KOPT-K1 (cell line): ENCODE results near the gene C14orf132.

ENCODE experiments used
- H3K27ac ChIP-seq: fragments of 200-600 bp; sonication (generic); 2 replicates; pipeline ENCODE4 v1.5.1; 2016; ENCODE audit warnings: antibody characterized with exemption, mild to moderate bottlenecking, low read depth, low read length; ENCODE audit not compliant: poor library complexity, severe bottlenecking
- H3K36me3 ChIP-seq: fragments of 200-600 bp; sonication (generic); 2 replicates; pipeline ENCODE4 v1.5.1; 2017; ENCODE audit warnings: antibody characterized with exemption, mild to moderate bottlenecking, low read length, moderate library complexity; ENCODE audit not compliant: insufficient read depth
- H3K9me3 ChIP-seq: fragments of 200-600 bp; sonication (generic); 2 replicates; pipeline ENCODE4 v1.5.1; 2017; ENCODE audit warnings: antibody characterized with exemption, low read length, mild to moderate bottlenecking; ENCODE audit not compliant: insufficient read depth, poor library complexity, severe bottlenecking

C14orf132 gene

GRCh38 chr14:96092936-96093335, 53.8 kb downstream of the C14orf132 start:
- no peaks in the 10 kb centered on the region for H3K36me3 ChIP-seq
- H3K9me3 ChIP-seq = no peaks in the 10 kb centered on the region
- no peak overlapping the region for H3K27ac ChIP-seq

DNA sequence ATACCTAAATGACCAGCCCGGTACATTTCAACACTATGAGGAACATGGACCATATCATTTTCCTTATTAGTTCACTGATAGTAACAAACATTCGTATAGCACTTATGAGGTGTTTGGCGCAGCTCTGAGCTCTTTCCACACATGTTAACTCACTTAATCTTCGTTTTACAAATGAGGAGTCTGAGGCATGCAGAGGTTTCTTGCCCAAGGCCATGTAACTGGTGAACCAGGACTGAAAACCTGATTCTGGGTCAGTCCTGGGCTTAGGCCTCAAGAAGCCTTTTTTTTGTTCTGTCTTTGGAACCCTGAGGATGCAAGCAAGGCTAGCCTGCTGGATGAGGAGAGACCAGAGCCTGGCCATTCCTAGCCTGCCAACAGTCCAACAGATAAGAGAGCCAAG, 55.0 kb downstream of the C14orf132 start:
- Histone ChIP-seq H3K27ac (no peak overlapping the region), H3K9me3 (no peaks in the 10 kb centered on the region)

DNA sequence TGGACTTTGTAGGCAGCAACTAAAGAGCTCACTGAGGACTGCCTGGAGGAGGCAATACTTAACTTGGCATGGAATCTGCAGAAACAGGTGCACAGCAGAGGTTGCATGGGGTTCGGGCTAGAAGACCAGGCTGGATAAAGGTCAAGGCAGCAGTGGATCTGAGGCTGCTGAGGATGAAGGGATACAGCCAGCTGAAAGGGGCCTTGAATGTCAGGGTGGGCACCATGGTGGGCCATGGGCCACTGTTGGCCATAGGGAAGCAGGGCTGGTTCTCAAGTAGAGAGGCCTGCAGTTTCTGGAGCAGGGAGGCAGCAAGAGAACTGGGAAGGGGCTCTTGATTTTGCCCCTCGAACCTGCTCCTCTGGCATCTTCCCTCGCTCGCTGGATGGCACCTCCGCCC, 55.5 kb downstream of the C14orf132 start:
- H3K9me3 ChIP-seq = no peaks in the 10 kb centered on the region
- no peak overlapping the region for H3K27ac ChIP-seq
- H3K36me3 ChIP-seq = no peaks in the 10 kb centered on the region

More for the DNA sequence above, 55.0 kb downstream of the C14orf132 start:
- H3K36me3 ChIP-seq = no peaks in the 10 kb centered on the region

- H3K36me3 ChIP-seq = no peaks in the 10 kb centered on the region
- no peaks in the 10 kb centered on the region for H3K9me3 ChIP-seq
- no peak overlapping the region for H3K27ac ChIP-seq
Measured at GRCh38 chr14:96095058-96095457, 55.9 kb downstream of the C14orf132 start.

DNA sequence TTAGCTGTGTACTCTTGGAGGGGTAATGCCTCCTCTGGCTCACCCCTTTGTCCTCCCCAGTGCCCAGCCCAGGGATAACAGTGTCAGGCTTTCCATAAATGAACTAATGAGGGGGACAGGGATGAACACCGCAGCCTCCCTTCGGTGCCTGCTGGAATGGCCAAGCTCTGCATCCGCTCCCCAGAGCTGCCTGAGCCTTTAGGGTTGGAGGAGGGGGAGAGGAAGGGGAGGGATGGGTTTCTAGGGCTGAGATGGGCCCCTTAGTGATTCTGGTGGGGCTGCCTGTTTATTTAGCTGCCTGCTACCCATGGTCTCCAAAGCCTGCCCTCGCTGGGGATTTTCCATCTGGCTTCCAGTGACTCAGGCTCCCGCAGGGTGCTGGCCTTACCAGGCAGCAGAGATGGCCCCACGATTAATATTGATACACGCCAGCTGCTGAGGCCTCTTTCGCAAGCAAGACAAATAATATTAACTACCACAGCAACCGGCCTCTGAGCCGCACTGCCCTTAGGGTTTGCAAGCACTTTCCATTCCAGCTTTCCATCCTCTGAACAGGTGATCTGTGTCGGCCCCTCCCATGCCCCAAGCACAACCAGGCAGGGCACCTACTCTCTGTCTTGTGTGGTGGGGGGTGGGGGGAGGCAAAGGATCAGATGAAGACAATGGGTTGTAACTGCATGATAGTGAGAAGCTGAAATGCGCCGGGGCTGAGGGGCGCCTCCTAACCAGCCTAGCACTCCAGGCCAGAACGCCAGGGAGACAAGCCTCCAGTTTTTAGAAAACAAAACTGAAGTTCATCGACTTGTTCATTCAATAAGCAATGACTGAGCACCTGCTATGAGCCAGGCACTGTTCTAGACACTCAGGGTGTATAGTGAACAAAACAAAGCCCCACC, 56.7 kb downstream of the C14orf132 start:
- Histone ChIP-seq H3K36me3 (no peaks in the 10 kb centered on the region), H3K9me3 (no peaks in the 10 kb centered on the region), H3K27ac (no peak overlapping the region)

- Histone ChIP-seq H3K9me3 (no peaks in the 10 kb centered on the region), H3K36me3 (no peaks in the 10 kb centered on the region)
Measured at GRCh38 chr14:96096639-96097610, 57.8 kb downstream of the C14orf132 start.

DNA sequence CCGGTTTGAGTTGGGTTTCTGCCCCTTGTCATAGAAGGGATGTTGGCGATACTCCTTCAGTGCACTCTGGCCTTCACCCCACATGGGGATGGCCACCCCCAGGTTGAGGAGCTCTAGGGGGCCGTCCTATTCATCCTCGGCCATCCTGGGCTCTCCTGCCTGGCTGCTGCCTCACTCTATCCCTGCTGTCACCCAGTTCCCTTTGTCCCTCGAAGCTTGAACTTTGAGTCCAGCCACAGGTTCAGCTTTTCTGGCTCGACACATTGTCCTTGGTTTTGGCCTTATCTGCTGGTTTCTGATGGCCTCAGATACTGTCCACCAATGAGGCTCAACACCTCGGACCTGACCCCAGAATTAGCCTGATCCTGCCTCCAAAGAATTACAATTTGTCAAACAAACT, 58.6 kb downstream of the C14orf132 start:
- H3K9me3 ChIP-seq = no peaks in the 10 kb centered on the region
- H3K27ac ChIP-seq = no peak overlapping the region
- H3K36me3 ChIP-seq = no peaks in the 10 kb centered on the region

More at GRCh38 chr14:96096639-96097610, 57.8 kb downstream of the C14orf132 start:
- H3K27ac ChIP-seq = no peak overlapping the region

DNA sequence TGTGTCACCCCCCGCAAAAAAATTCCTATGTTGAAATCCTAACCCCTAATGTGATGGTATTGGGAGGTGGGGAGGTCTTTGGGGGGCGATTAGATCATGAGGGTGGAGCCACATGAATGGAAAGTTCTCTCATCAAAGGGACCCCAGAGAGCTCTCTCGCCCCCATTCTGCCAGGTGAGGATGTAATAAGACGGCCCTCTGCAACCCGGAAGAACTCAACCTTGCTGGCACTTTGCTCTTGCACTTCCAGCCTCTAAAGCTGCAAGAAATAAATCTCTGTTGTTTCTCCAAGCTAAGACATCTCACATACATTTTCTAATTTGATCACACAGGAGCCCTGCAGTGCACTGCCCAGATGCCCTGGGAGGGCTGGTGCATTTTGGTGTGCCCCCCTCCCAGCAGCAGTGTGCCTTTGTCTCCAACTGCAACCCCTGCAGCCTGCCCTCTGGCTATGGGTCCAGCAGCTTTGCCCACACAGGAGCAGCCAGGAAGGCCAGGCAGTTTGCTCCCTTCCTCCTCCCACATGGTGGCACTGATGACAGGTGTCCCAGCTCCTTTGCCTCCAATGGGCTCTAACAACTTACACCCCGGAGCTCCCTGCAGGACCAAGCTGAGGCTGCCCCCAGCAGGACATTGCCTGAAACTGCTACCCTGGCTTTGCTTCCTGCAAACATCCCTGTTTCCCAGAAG, 59.3 kb downstream of the C14orf132 start:
- Histone ChIP-seq H3K27ac (no peak overlapping the region), H3K9me3 (no peaks in the 10 kb centered on the region), H3K36me3 (no peaks in the 10 kb centered on the region)

GRCh38 chr14:96098999-96099335, 59.8 kb downstream of the C14orf132 start:
- Histone ChIP-seq H3K9me3 (no peaks in the 10 kb centered on the region), H3K36me3 (no peaks in the 10 kb centered on the region), H3K27ac (no peak overlapping the region)

GRCh38 chr14:96100161-96101064, 61.3 kb downstream of the C14orf132 start:
- H3K27ac ChIP-seq = no peak overlapping the region

GRCh38 chr14:96102081-96102856, 63.1 kb downstream of the C14orf132 start:
- H3K36me3 ChIP-seq = no peaks in the 10 kb centered on the region
- no peaks in the 10 kb centered on the region for H3K9me3 ChIP-seq
- H3K27ac ChIP-seq = no peak overlapping the region

More at GRCh38 chr14:96100161-96101064, 61.3 kb downstream of the C14orf132 start:
- Histone ChIP-seq H3K9me3 (no peaks in the 10 kb centered on the region), H3K36me3 (no peaks in the 10 kb centered on the region)

DNA sequence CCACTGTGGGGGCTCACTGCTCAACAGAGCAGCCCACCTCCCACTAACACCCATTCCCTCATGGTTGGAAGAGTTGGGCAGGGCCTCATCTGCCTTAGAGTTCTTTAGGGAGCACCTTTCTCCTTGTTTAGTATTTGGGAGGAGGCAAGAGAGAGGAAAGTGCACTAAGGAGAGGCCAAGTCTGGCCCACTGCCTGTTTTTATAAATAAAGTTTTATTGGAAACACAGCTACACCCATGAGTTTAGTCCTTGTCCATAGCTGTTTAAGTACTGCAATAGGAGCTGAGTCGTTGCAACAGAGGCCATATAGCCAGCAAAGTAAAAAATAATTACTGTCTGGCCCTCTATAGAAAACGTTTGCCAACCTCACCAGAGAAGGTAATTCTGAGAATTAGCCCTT, 63.9 kb downstream of the C14orf132 start:
- H3K36me3 ChIP-seq = no peaks in the 10 kb centered on the region
- H3K9me3 ChIP-seq = no peaks in the 10 kb centered on the region
- no peak overlapping the region for H3K27ac ChIP-seq

GRCh38 chr14:96103560-96104460, 64.6 kb downstream of the C14orf132 start:
- H3K36me3 ChIP-seq = no peaks in the 10 kb centered on the region
- no peak overlapping the region for H3K27ac ChIP-seq
- no peaks in the 10 kb centered on the region for H3K9me3 ChIP-seq
